ENCODE measurements around the gene ITGA3. TPM values are rescaled to one million over a fixed set of nuclear protein-coding genes. Genes with fewer than 3 reads are reported as not detected.

ITGA3 gene
- total and polyA plus RNA-seq, 7 donors, result 15.6 to 85.1 (median 38.4) TPM

DNA sequence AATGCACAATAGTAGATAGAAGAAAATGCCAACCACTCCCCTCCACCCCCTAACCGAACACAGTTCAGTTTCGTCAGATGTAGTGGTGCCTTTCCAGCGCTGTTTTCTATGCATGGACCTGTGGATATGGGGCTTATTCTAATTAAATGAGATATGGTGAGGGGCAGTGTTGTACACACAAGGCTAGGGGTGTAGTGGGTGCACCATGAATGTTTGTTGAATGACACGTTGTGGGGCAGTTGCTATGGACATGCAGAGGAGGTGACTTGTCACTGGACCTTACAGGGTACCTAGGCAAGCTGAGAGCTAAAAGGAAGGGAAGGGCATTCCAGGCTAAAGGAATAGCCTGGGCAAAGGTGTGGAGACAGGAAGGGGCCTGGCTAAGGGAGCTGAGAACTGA lies 42.7 kb downstream of the ITGA3 start:
- no peak overlapping the region for H3K4me3 ChIP-seq
- DNase-seq, result no peak
- TF ChIP-seq EP300 (IDR thresholded peaks at IDR 0.05) (no peak), POLR2AphosphoS5 (IDR thresholded peaks at IDR 0.05) (no peak), POLR2A (IDR thresholded peaks at IDR 0.05) (no peak)
- TF ChIP-seq, protein P1, sequence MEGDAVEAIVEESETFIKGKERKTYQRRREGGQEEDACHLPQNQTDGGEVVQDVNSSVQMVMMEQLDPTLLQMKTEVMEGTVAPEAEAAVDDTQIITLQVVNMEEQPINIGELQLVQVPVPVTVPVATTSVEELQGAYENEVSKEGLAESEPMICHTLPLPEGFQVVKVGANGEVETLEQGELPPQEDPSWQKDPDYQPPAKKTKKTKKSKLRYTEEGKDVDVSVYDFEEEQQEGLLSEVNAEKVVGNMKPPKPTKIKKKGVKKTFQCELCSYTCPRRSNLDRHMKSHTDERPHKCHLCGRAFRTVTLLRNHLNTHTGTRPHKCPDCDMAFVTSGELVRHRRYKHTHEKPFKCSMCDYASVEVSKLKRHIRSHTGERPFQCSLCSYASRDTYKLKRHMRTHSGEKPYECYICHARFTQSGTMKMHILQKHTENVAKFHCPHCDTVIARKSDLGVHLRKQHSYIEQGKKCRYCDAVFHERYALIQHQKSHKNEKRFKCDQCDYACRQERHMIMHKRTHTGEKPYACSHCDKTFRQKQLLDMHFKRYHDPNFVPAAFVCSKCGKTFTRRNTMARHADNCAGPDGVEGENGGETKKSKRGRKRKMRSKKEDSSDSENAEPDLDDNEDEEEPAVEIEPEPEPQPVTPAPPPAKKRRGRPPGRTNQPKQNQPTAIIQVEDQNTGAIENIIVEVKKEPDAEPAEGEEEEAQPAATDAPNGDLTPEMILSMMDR (IDR thresholded peaks at IDR 0.05), result no peak
- H3K36me3 ChIP-seq, result peaks cover 10 to 25% (median 19%) of the 10 kb centered on the region in 4 donors
- H3K9me3 ChIP-seq, result no peaks in the 10 kb centered on the region
- H3K27ac ChIP-seq, result peak overlapping the region in 3 of 4 donors; percentile 40 to 88 (median 71)
- H3K4me1 ChIP-seq, result peaks cover 0 to 74% (median 59%) of the 10 kb centered on the region in 4 donors
- 79 to 90% methylated on average over 4 of the region's 4 CpGs for WGBS, 2 donors
- intact Hi-C loops (cut with DNase I), result no loop called here
- H3K27me3 ChIP-seq, result no peaks in the 10 kb centered on the region

DNA sequence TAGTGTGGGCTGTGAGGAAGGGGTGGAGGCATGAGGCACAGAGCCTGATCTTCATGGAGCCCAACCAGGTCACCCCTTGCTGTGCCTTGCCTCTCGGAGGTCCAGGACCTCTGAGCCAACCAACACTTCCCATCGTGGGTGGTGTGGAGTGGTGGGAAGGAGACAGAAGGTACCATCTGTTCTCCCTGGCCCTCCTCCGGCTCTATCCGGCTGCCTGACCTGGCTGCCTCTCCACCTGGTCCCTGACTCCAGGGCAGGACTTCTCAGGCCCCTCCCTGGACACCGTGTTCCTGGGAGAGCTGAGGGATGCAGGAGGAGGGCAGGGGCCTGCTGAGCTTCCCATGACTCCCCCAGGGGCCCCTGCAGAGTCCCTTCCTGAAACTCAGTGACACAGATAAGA lies 43.1 kb downstream of the ITGA3 start:
- Histone ChIP-seq H3K4me3 (no peak overlapping the region), H3K27me3 (no peaks in the 10 kb centered on the region), H3K36me3 (peaks cover 10 to 26% (median 19%) of the 10 kb centered on the region in 4 donors), H3K4me1 (peaks cover 0 to 75% (median 59%) of the 10 kb centered on the region in 4 donors), H3K9me3 (no peaks in the 10 kb centered on the region), H3K27ac (peak overlapping the region; percentile 40 to 88 (median 70))
- WGBS, 2 donors, result 68 to 83% methylated on average over 5 of the region's 5 CpGs
- no peak for TF ChIP-seq POLR2A (IDR thresholded peaks at IDR 0.05)
- TF ChIP-seq EP300 (IDR thresholded peaks at IDR 0.05), result no peak
- no peak for TF ChIP-seq POLR2AphosphoS5 (IDR thresholded peaks at IDR 0.05)
- TF ChIP-seq, protein P1 (IDR thresholded peaks at IDR 0.05), result no peak
- intact Hi-C loops (cut with DNase I), result no loop called here
- no peak for DNase-seq

DNA sequence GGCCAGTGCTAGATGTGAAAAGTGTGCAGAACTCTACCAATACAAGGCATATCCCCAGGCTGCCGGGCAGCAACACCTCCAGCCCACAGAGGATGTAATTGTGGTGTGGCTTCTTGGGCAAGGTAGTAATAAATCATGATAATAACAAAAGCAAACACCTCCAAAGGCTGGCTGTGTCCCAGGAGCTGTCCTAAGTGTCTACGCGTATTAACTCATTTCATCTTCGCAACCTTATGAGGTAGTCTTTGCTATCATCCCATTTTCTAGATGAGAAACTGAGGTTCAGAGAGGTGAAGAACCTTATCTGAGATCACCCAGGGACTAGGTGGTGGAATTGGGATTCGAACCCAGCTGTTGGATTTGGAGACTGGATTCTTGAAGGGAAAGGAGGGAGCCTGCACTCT lies 44.6 kb downstream of the ITGA3 start:
- H3K4me3 ChIP-seq, result no peak overlapping the region
- WGBS, 2 donors, result 22 to 62% methylated on average over 5 of the region's 5 CpGs
- no peak for TF ChIP-seq POLR2A (IDR thresholded peaks at IDR 0.05)
- no peak for TF ChIP-seq POLR2AphosphoS5 (IDR thresholded peaks at IDR 0.05)
- no peaks in the 10 kb centered on the region for H3K27me3 ChIP-seq
- peaks cover 14 to 36% (median 30%) of the 10 kb centered on the region in 4 donors for H3K36me3 ChIP-seq
- intact Hi-C loops (cut with DNase I), result no loop called here
- no peak for DNase-seq
- peaks cover 0 to 67% (median 57%) of the 10 kb centered on the region in 4 donors for H3K4me1 ChIP-seq
- peak overlapping the region; percentile 69 to 88 (median 78) for H3K27ac ChIP-seq
- no peaks in the 10 kb centered on the region for H3K9me3 ChIP-seq

DNA sequence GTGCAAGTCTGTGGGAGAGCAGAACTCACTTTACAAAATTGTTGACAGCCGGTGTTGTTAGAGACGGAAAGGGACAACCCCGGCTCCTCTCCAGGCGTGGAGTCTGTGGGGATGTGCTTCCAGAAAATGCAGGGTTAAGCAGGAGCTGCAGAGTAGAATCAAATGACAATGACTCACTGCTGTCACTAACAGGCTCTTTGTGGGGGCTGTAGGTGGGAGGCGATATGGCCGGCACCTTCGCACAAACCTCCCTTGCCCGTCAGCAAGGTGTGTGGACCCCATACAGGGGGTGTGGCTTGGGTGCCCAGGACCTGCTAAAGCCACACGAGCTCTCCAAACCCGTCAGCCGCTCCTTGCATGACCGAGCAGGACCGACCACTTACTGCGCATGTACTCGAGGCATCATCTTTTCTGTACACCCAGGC lies 45.0 kb downstream of the ITGA3 start:
- intact Hi-C loops (cut with DNase I), result no loop called here
- H3K4me1 ChIP-seq, result peaks cover 0 to 64% (median 54%) of the 10 kb centered on the region in 4 donors
- peak overlapping the region in 2 of 4 donors; percentile 3 to 16 for H3K4me3 ChIP-seq
- 19 to 68% methylated on average over 15 of the region's 15 CpGs for WGBS, 2 donors
- peaks cover 19 to 40% (median 34%) of the 10 kb centered on the region in 4 donors for H3K36me3 ChIP-seq
- DNase-seq, result no peak
- no peaks in the 10 kb centered on the region for H3K9me3 ChIP-seq
- TF ChIP-seq EP300 (IDR thresholded peaks at IDR 0.05), result no peak
- TF ChIP-seq, protein P1 (IDR thresholded peaks at IDR 0.05), result no peak
- TF ChIP-seq POLR2A (IDR thresholded peaks at IDR 0.05), result no peak
- TF ChIP-seq POLR2AphosphoS5 (IDR thresholded peaks at IDR 0.05), result no peak
- no peaks in the 10 kb centered on the region for H3K27me3 ChIP-seq
- H3K27ac ChIP-seq, result peak overlapping the region; percentile 69 to 88 (median 78)

DNA sequence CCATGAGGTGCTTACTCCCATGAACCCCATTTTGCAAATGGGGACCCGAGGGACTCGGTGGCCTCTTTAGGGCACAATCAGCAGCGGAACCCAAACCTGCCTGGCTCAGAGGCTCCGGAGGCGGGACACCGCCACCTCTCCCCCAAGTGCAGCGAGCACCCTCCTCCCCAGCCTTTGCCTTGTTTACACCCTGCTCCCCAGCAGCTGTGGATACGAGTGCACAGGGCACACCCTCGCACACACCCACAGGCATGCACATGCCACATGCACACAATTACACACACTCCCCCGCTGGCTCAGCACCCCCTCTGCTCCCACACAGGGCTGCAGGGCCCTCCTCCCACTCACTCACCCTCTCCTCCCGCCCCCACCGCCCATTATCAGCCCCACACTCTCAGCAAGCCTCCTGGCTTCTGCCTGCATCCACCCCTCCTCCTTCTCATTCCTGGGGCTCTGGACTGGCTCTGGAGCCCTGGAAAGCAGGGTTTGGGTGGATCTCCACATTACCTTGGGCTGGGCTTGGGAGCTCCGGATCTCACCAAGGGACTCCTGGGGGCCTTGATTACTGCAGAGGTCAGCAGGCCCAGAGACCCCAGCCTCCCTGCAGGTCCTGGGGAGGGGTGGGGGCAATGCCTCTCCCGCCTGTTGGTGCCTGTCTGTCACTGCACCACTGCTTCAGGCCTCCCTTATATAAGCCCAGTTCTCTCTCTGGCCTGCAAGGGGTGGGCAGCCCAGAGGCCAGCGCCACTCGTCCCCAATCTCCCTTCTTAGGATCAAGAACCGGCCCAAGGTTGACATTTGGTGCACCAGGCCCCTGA lies 45.6 kb downstream of the ITGA3 start:
- 14 to 62% methylated on average over 17 of the region's 17 CpGs for WGBS, 2 donors
- peak overlapping the region in 2 of 4 donors; percentile 3 to 16 for H3K4me3 ChIP-seq
- peaks cover 23 to 46% (median 39%) of the 10 kb centered on the region in 4 donors for H3K36me3 ChIP-seq
- intact Hi-C loops (cut with DNase I), result no loop called here
- DNase-seq, result peak; percentile 81
- H3K4me1 ChIP-seq, result peaks cover 0 to 58% (median 48%) of the 10 kb centered on the region in 4 donors
- no peaks in the 10 kb centered on the region for H3K27me3 ChIP-seq
- H3K9me3 ChIP-seq, result no peaks in the 10 kb centered on the region
- peak in 1 of 4 donors; percentile 20 for TF ChIP-seq POLR2AphosphoS5 (IDR thresholded peaks at IDR 0.05)
- TF ChIP-seq, protein P1 (IDR thresholded peaks at IDR 0.05), result peak in 2 of 4 experiments; percentile 26 to 39
- TF ChIP-seq EP300 (IDR thresholded peaks at IDR 0.05), result no peak
- peak overlapping the region; percentile 69 to 88 (median 78) for H3K27ac ChIP-seq
